ENCODE measurements around the gene PROX1. TPM values are rescaled to one million over a fixed set of nuclear protein-coding genes. Genes with fewer than 3 reads are reported as not detected.

Gene PROX1
- total and polyA plus RNA-seq, 2 experiments from 2014 or later: under 0.01 to 0.20 TPM

- WGBS, 2 experiments (ENCODE audit: low coverage in 1 of 2, low lambda C conversion rate in 2 of 2, missing lambda C conversion rate in 2 of 2): 24 to 30% methylated on average over 8 of the region's 8 CpGs
- Histone ChIP-seq H3K9me2 (ENCODE audit: insufficient read depth) (no peaks in the 10 kb centered on the region), H4K20me1 (ENCODE audit: insufficient read depth) (no peaks in the 10 kb centered on the region), H3K4me1 (ENCODE audit: insufficient read depth) (no peaks in the 10 kb centered on the region), H3K9ac (no peak overlapping the region), H3K27me3 (replicated peaks; ENCODE audit: insufficient read depth) (peaks cover 30% of the 10 kb centered on the region), H3K4me2 (ENCODE audit: unreplicated experiment) (no peak overlapping the region), H3K79me2 (ENCODE audit: insufficient read depth) (no peaks in the 10 kb centered on the region), H3K27ac (no peak overlapping the region), H3F3A (ENCODE audit: insufficient read depth) (no peaks in the 10 kb centered on the region), H2AFZ (no peak overlapping the region), H3K9me3 (ENCODE audit: low read depth) (no peaks in the 10 kb centered on the region), H3K36me3 (ENCODE audit: low read depth) (no peaks in the 10 kb centered on the region), H3K4me3 (no peak overlapping the region)
- in situ Hi-C loops (cut with MboI): no loop called here
- no peak for DNase-seq
- TF ChIP-seq EZH2phosphoT487 (IDR thresholded peaks at IDR 0.05; ENCODE audit: insufficient read depth, low read depth) (no peak), EZH2 (IDR thresholded peaks at IDR 0.05; ENCODE audit: insufficient read depth, poor library complexity, severe bottlenecking) (no peak)
Observed at GRCh38 chr1:213976665-213977485, 10.9 kb upstream of the PROX1 start.

- no peak for DNase-seq
- Histone ChIP-seq H3K4me1 (ENCODE audit: insufficient read depth) (no peaks in the 10 kb centered on the region), H4K20me1 (ENCODE audit: insufficient read depth) (no peaks in the 10 kb centered on the region), H3K79me2 (ENCODE audit: insufficient read depth) (no peaks in the 10 kb centered on the region), H3K9me2 (ENCODE audit: insufficient read depth) (no peaks in the 10 kb centered on the region), H3K9ac (no peak overlapping the region), H3K27ac (no peak overlapping the region), H3K9me3 (ENCODE audit: low read depth) (no peaks in the 10 kb centered on the region), H3K4me3 (no peak overlapping the region), H3K4me2 (ENCODE audit: unreplicated experiment) (no peak overlapping the region), H3K36me3 (ENCODE audit: low read depth) (no peaks in the 10 kb centered on the region), H2AFZ (no peak overlapping the region), H3F3A (ENCODE audit: insufficient read depth) (no peaks in the 10 kb centered on the region), H3K27me3 (replicated peaks; ENCODE audit: insufficient read depth) (peaks cover 36% of the 10 kb centered on the region)
- TF ChIP-seq EZH2phosphoT487 (IDR thresholded peaks at IDR 0.05; ENCODE audit: insufficient read depth, low read depth): no peak
- no peak for TF ChIP-seq EZH2 (IDR thresholded peaks at IDR 0.05; ENCODE audit: insufficient read depth, poor library complexity, severe bottlenecking)
- WGBS, 2 experiments (ENCODE audit: low coverage in 1 of 2, low lambda C conversion rate in 2 of 2, missing lambda C conversion rate in 2 of 2): 58 to 61% methylated on average over 7 of the region's 7 CpGs
- in situ Hi-C loops (cut with MboI): no loop called here
Observed at GRCh38 chr1:213977486-213977842, 10.3 kb upstream of the PROX1 start.

GRCh38 chr1:213977909-213978308, 9.9 kb upstream of the PROX1 start:
- Histone ChIP-seq H3K4me2 (ENCODE audit: unreplicated experiment) (no peak overlapping the region), H3K27ac (no peak overlapping the region), H4K20me1 (ENCODE audit: insufficient read depth) (no peaks in the 10 kb centered on the region), H3F3A (ENCODE audit: insufficient read depth) (no peaks in the 10 kb centered on the region), H3K4me3 (no peak overlapping the region), H3K4me1 (ENCODE audit: insufficient read depth) (no peaks in the 10 kb centered on the region), H3K79me2 (ENCODE audit: insufficient read depth) (no peaks in the 10 kb centered on the region), H3K27me3 (replicated peaks; ENCODE audit: insufficient read depth) (peaks cover 38% of the 10 kb centered on the region), H3K9me2 (ENCODE audit: insufficient read depth) (no peaks in the 10 kb centered on the region), H3K9ac (no peak overlapping the region), H2AFZ (no peak overlapping the region), H3K9me3 (ENCODE audit: low read depth) (no peaks in the 10 kb centered on the region), H3K36me3 (ENCODE audit: low read depth) (no peaks in the 10 kb centered on the region)
- 51 to 55% methylated on average over 3 of the region's 3 CpGs for WGBS, 2 experiments (ENCODE audit: low coverage in 1 of 2, low lambda C conversion rate in 2 of 2, missing lambda C conversion rate in 2 of 2)
- DNase-seq: no peak
- TF ChIP-seq EZH2phosphoT487 (IDR thresholded peaks at IDR 0.05; ENCODE audit: insufficient read depth, low read depth) (no peak), EZH2 (IDR thresholded peaks at IDR 0.05; ENCODE audit: insufficient read depth, poor library complexity, severe bottlenecking) (no peak)
- in situ Hi-C loops (cut with MboI): no loop called here

GRCh38 chr1:213979751-213980586, 7.8 kb upstream of the PROX1 start:
- H3K9me3 ChIP-seq (ENCODE audit: low read depth): no peaks in the 10 kb centered on the region
- H3K4me2 ChIP-seq (ENCODE audit: unreplicated experiment): no peak overlapping the region
- no peak for DNase-seq
- no peaks in the 10 kb centered on the region for H3K4me1 ChIP-seq (ENCODE audit: insufficient read depth)
- no peaks in the 10 kb centered on the region for H3K79me2 ChIP-seq (ENCODE audit: insufficient read depth)
- no peak overlapping the region for H3K27ac ChIP-seq
- H3K4me3 ChIP-seq: no peak overlapping the region
- no peaks in the 10 kb centered on the region for H3K36me3 ChIP-seq (ENCODE audit: low read depth)
- WGBS, 2 experiments (ENCODE audit: low coverage in 1 of 2, low lambda C conversion rate in 2 of 2, missing lambda C conversion rate in 2 of 2): 10 to 11% methylated on average over 20 to 44 of the region's 48 CpGs
- peaks cover 57% of the 10 kb centered on the region for H3K27me3 ChIP-seq (replicated peaks; ENCODE audit: insufficient read depth)
- no peak overlapping the region for H3K9ac ChIP-seq
- in situ Hi-C loops (cut with MboI): no loop called here
- no peaks in the 10 kb centered on the region for H3F3A ChIP-seq (ENCODE audit: insufficient read depth)
- no peaks in the 10 kb centered on the region for H3K9me2 ChIP-seq (ENCODE audit: insufficient read depth)
- H2AFZ ChIP-seq: no peak overlapping the region
- TF ChIP-seq EZH2phosphoT487 (IDR thresholded peaks at IDR 0.05; ENCODE audit: insufficient read depth, low read depth) (no peak), EZH2 (IDR thresholded peaks at IDR 0.05; ENCODE audit: insufficient read depth, poor library complexity, severe bottlenecking) (no peak)
- no peaks in the 10 kb centered on the region for H4K20me1 ChIP-seq (ENCODE audit: insufficient read depth)
